B cell (primary cell): ENCODE results near the gene VPS37C. TPM values are rescaled to one million over a fixed set of nuclear protein-coding genes. Genes with fewer than 3 reads are reported as not detected.

ENCODE experiments used
- ATAC-seq: fragments of 200-7000 bp; cut with Tn5 transposase; one replicate; pipeline ENCODE4 v1.10.0; 2021; ENCODE audit warnings: low read depth, mild to moderate bottlenecking, moderate number of reproducible peaks, moderate library complexity
- CTCF ChIA-PET: fragments of 350-600 bp; sonication (Branson Sonifier 250); formaldehyde crosslinking; loops from one replicate; lab custom pipeline; 2021; ENCODE audit warnings: antibody characterized with exemption, inconsistent platforms; lab: Charles Lee
- POLR2A ChIA-PET: fragments of 350-600 bp; sonication (Branson Sonifier 250); formaldehyde crosslinking; loops from one replicate; lab custom pipeline; 2021; ENCODE audit warnings: antibody characterized with exemption; lab: Charles Lee
- DNase-seq: peaks from one replicate; pipeline ENCODE4 v3.0.0; 2013
- H2AFZ ChIP-seq: 2 replicates; pipeline ENCODE4 v1.6.1; 2012; ENCODE audit warnings: mild to moderate bottlenecking, low read depth, low read length; ENCODE audit not compliant: insufficient read depth, poor library complexity, severe bottlenecking
- H3K27ac ChIP-seq, 2 donors: 1 replicate in 1 of 2; 2 replicates in 1 of 2; pipeline ENCODE4 v1.5.1; 2012 to 2013; ENCODE audit warnings: low read length in 2 of 2, mild to moderate bottlenecking in 2 of 2, moderate library complexity in 1 of 2
- H3K27me3 ChIP-seq, 4 experiments: fragments of 200-600 bp in 1 of 4; sonication (generic) in 1 of 4; replicated peaks in 1 of 4; 1 replicate in 2 of 4; 2 replicates in 2 of 4; pipeline versions ENCODE4 v1.6.1 to v1.7.0; 2013 to 2016; ENCODE audit warnings: low read length in 3 of 4, mild to moderate bottlenecking in 2 of 4, mixed read lengths in 1 of 4, moderate library complexity in 1 of 4; ENCODE audit not compliant: insufficient read depth in 4 of 4, control insufficient read depth in 3 of 4; ENCODE audit errors: control extremely low read depth in 1 of 4
- H3K36me3 ChIP-seq, 2 experiments: replicated peaks in 1 of 2; 1 replicate in 1 of 2; 2 replicates in 1 of 2; pipeline versions ENCODE4 v1.6.1 to v1.7.1; 2013; ENCODE audit warnings: low read length in 1 of 2; ENCODE audit not compliant: insufficient read depth in 2 of 2, control insufficient read depth in 1 of 2; ENCODE audit errors: control extremely low read depth in 1 of 2, extremely low read depth in 1 of 2
- H3K4me1 ChIP-seq, 2 donors: fragments of 200-600 bp in 1 of 2; sonication (generic) in 1 of 2; 1 replicate in 1 of 2; 2 replicates in 1 of 2; pipeline versions ENCODE4 v1.5.1 to v1.6.1; 2013 to 2017; ENCODE audit warnings: low read length in 2 of 2; ENCODE audit not compliant: control insufficient read depth in 2 of 2, insufficient read depth in 2 of 2
- H3K4me2 ChIP-seq: replicated peaks from 2 replicates; pipeline ENCODE3; 2012; ENCODE audit warnings: mild to moderate bottlenecking, low read depth, low read length; ENCODE audit not compliant: poor library complexity, severe bottlenecking
- H3K4me3 ChIP-seq, 5 experiments: fragments of 200-600 bp in 1 of 5; sonication (generic) in 1 of 5; 1 replicate in 3 of 5; 2 replicates in 2 of 5; pipeline versions ENCODE4 v1.5.1 to v1.7.0; 2011 to 2016; ENCODE audit warnings: low read length in 4 of 5, mild to moderate bottlenecking in 4 of 5, low read depth in 2 of 5, control low read depth in 1 of 5, moderate library complexity in 1 of 5; ENCODE audit not compliant: insufficient read depth in 1 of 5; ENCODE audit errors: control extremely low read depth in 1 of 5, extremely low read depth in 1 of 5
- H3K79me2 ChIP-seq: fragments of 200-600 bp; sonication (generic); one replicate; pipeline ENCODE4 v1.6.0; 2016; ENCODE audit warnings: low read length; ENCODE audit not compliant: control insufficient read depth, insufficient read depth
- H3K9ac ChIP-seq: fragments of 200-600 bp; sonication (generic); 2 replicates; pipeline ENCODE4 v1.6.1; 2017; ENCODE audit warnings: mild to moderate bottlenecking, low read length, moderate library complexity
- H3K9me3 ChIP-seq, 3 donors: one replicate each; pipeline versions ENCODE4 v1.6.1 to v1.7.1; 2013; ENCODE audit warnings: low read length in 2 of 3; ENCODE audit not compliant: control insufficient read depth in 2 of 3, insufficient read depth in 1 of 3; ENCODE audit errors: control extremely low read depth in 1 of 3
- H4K20me1 ChIP-seq: 2 replicates; pipeline ENCODE4 v1.6.0; 2012; ENCODE audit warnings: mild to moderate bottlenecking, low read length; ENCODE audit not compliant: insufficient read depth, control insufficient read depth, poor library complexity, severe bottlenecking
- H3K27ac Mint-ChIP-seq: one replicate; pipeline ENCODE4 v1.8.0; 2021; ENCODE audit warnings: mixed read lengths
- H3K27me3 Mint-ChIP-seq: one replicate; pipeline ENCODE4 v1.8.0; 2021; ENCODE audit warnings: mixed read lengths
- H3K4me1 Mint-ChIP-seq: one replicate; pipeline ENCODE4 v1.8.0; 2021; ENCODE audit warnings: mixed read lengths
- H3K4me3 Mint-ChIP-seq: one replicate; pipeline ENCODE4 v1.8.0; 2021; ENCODE audit warnings: mixed read lengths
- H3K9me3 Mint-ChIP-seq: one replicate; pipeline ENCODE4 v1.8.0; 2022; ENCODE audit warnings: mixed read lengths; ENCODE audit not compliant: insufficient read depth
- EZH2 ChIP-seq: IDR thresholded peaks from 2 replicates; pipeline ENCODE4 v1.6.1; 2012; ENCODE audit warnings: borderline replicate concordance, low read depth, mild to moderate bottlenecking, moderate library complexity, low read length; ENCODE audit not compliant: insufficient read depth, poor library complexity, severe bottlenecking
- WGBS: methylation state at CpG from one replicate; pipeline ENCODE4 v1.1.5; 2013; ENCODE audit warnings: missing lambda C conversion rate; ENCODE audit not compliant: insufficient coverage; 5-methylcytosine and 5-hydroxymethylcytosine counted together
- intact Hi-C: fragments of 100-400 bp; cut with micrococcal nuclease; formaldehyde crosslinking; loops from one replicate; pipeline ENCODE4 v1.10.0; 2022
- polyA plus RNA-seq: library from polyadenylated mRNA; depleted of rRNA; stranded (reverse); fragments of >200 nt; gene quantifications from 2 replicates; pipeline ENCODE4 v1.2.3, GENCODE V29; 2012
- total RNA-seq, 2 donors: library from RNA; stranded (reverse); fragments of 120-200 nt in 1 of 2; gene quantifications; 1 replicate in 1 of 2; 2 replicates in 1 of 2; pipeline versions ENCODE4 v1.2.3 to v1.2.4, GENCODE V29; 2013 to 2022
- TF ChIP-seq, protein P1 (sequence below): fragments of 200-600 bp; IDR thresholded peaks from one replicate; pipeline ENCODE4 v1.8.0; 2022; ENCODE audit warnings: antibody characterized with exemption, mild to moderate bottlenecking

Gene VPS37C
- total and polyA plus RNA-seq, 2 donors (not counting 1 experiment from before 2014, with no cell fraction given): 6.4 to 20.1 TPM

DNA sequence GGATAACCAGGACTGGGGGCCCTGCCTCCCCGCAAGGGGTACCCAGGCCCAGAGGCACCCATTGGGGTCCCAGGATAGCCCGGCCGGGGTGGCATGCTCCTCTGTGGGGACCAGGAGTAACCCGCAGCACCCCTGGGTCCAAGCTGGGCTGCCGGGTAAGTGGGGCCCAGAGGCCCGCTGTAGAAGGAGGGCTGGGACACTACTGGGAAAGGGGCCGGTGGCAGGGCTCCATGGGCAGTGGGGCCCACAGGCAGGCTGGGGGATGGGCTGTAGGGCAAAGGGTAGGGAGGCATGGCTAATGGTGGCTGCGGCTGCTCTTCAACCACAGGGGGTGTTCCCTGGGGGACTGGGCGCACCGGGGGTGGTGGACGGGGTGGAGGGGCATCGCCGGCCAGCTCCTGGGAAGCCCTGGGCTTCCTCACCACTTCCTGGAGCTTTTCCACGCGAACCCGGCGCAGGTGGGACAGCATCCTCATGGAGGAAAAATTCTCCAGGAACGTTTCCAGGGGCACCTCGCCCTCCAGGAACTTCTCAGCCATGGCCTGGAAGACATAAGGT is 29.1 kb downstream of the VPS37C start:
- Mint-ChIP-seq H3K4me1 (peaks cover 4% of the 10 kb centered on the region), H3K27ac (no peak overlapping the region), H3K4me3 (no peak overlapping the region), H3K9me3 (no peaks in the 10 kb centered on the region), H3K27me3 (no peaks in the 10 kb centered on the region)
- Histone ChIP-seq H2AFZ (no peak overlapping the region), H3K9me3 (no peaks in the 10 kb centered on the region), H3K4me1 (peaks cover 9% of the 10 kb centered on the region in 2 donors), H3K4me3 (no peak overlapping the region), H3K9ac (no peak overlapping the region), H3K27me3 (no peaks in the 10 kb centered on the region), H3K27ac (no peak overlapping the region), H3K4me2 (no peak overlapping the region), H4K20me1 (no peaks in the 10 kb centered on the region), H3K79me2 (no peaks in the 10 kb centered on the region), H3K36me3 (peaks cover 0 to 10% of the 10 kb centered on the region in 2 experiments)
- intact Hi-C loops: no loop called here
- ChIA-PET POLR2A (no interaction called here), CTCF (interaction anchor here (0.8 to 3.8 kb wide), 8 partner anchors 17 to 304 kb away, joined by 3 to 18 read pairs (median 5); no protein-coding TSS in a partner anchor)
- DNase-seq (no peak), ATAC-seq (no peak)
- TF ChIP-seq EZH2: no peak
- TF ChIP-seq, protein P1, sequence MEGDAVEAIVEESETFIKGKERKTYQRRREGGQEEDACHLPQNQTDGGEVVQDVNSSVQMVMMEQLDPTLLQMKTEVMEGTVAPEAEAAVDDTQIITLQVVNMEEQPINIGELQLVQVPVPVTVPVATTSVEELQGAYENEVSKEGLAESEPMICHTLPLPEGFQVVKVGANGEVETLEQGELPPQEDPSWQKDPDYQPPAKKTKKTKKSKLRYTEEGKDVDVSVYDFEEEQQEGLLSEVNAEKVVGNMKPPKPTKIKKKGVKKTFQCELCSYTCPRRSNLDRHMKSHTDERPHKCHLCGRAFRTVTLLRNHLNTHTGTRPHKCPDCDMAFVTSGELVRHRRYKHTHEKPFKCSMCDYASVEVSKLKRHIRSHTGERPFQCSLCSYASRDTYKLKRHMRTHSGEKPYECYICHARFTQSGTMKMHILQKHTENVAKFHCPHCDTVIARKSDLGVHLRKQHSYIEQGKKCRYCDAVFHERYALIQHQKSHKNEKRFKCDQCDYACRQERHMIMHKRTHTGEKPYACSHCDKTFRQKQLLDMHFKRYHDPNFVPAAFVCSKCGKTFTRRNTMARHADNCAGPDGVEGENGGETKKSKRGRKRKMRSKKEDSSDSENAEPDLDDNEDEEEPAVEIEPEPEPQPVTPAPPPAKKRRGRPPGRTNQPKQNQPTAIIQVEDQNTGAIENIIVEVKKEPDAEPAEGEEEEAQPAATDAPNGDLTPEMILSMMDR: no peak
- 92% methylated on average over 18 of the region's 19 CpGs for WGBS

DNA sequence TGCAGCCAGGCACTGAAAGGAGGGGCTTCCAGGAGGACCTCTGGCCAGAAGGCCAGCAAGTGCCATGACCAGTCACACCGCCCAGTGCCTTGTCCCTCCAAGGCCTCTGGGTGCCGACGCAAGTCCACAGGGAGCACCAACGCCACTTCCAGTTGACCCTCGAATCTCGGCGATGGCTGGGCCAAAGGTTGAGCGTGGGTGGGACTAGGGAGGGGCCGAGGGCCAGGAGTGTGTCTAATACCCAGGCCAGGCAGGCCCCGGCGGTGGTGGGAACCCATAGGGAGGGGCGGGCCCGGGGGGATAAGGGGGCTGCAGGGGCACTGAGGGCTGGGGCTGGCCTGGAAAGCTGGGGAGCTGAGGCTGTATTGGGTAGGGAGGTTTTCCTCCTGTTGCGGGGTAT is 29.6 kb downstream of the VPS37C start:
- Histone ChIP-seq H2AFZ (no peak overlapping the region), H4K20me1 (no peaks in the 10 kb centered on the region), H3K36me3 (peaks cover 0 to 9% of the 10 kb centered on the region in 2 experiments), H3K9ac (no peak overlapping the region), H3K4me3 (no peak overlapping the region), H3K27ac (no peak overlapping the region), H3K4me2 (no peak overlapping the region), H3K9me3 (no peaks in the 10 kb centered on the region), H3K4me1 (peaks cover 9% of the 10 kb centered on the region in 2 donors), H3K27me3 (no peaks in the 10 kb centered on the region), H3K79me2 (no peaks in the 10 kb centered on the region)
- Mint-ChIP-seq H3K27me3 (no peaks in the 10 kb centered on the region), H3K9me3 (no peaks in the 10 kb centered on the region), H3K4me1 (peaks cover 4% of the 10 kb centered on the region), H3K4me3 (no peak overlapping the region), H3K27ac (no peak overlapping the region)
- 98% methylated on average over 10 of the region's 14 CpGs for WGBS
- ChIA-PET CTCF (interaction anchor here (1.3 to 4.9 kb wide), 9 partner anchors 26 to 303 kb away, joined by 3 to 35 read pairs (median 5); no protein-coding TSS in a partner anchor), POLR2A (no interaction called here)
- TF ChIP-seq EZH2: no peak
- TF ChIP-seq, protein P1: no peak
- DNase-seq (no peak), ATAC-seq (no peak)
- intact Hi-C loops: no loop called here
